GM11168 (cell line): ENCODE results near the gene PAGE2B.
"Not testable (repeated sequence)": the region's sequence is repeated elsewhere in the genome, so short reads cannot be mapped to it uniquely, and the experiment has no call there.

ENCODE experiments used
- in situ Hi-C: fragments of 300-500 bp; cut with MboI; formaldehyde crosslinking; loops from one replicate; pipeline ENCODE4 v1.12.0; 2022; ENCODE audit warnings: low sequenced_read_pairs; ENCODE audit not compliant: unreplicated experiment

Gene PAGE2B

GRCh38 chrX:55107262-55107661, 32.4 kb downstream of the PAGE2B start:
- in situ Hi-C loops, result no loop called here

GRCh38 chrX:55107911-55108310, 33.1 kb downstream of the PAGE2B start:
- in situ Hi-C loops, result no loop called here

GRCh38 chrX:55109306-55109705, 34.5 kb downstream of the PAGE2B start:
- in situ Hi-C loops, result no loop called here

- in situ Hi-C loops, result no loop called here
These were observed 36.9 kb downstream of the PAGE2B start for GRCh38 chrX:55111578-55112254.

GRCh38 chrX:55116589-55116988, 41.8 kb downstream of the PAGE2B start:
- in situ Hi-C loops, result not testable (repeated sequence)

GRCh38 chrX:55118574-55118973, 43.7 kb downstream of the PAGE2B start:
- in situ Hi-C loops, result no loop called here

- in situ Hi-C loops, result no loop called here
These were observed 44.4 kb downstream of the PAGE2B start for GRCh38 chrX:55119271-55119670.

- in situ Hi-C loops, result no loop called here
These were observed 44.9 kb downstream of the PAGE2B start for GRCh38 chrX:55119712-55120111.

GRCh38 chrX:55120761-55121358, 46.0 kb downstream of the PAGE2B start:
- in situ Hi-C loops, result no loop called here

GRCh38 chrX:55123900-55124299, 49.1 kb downstream of the PAGE2B start:
- in situ Hi-C loops, result no loop called here

- in situ Hi-C loops, result no loop called here
These were observed 52.9 kb downstream of the PAGE2B start for GRCh38 chrX:55127692-55128091.
